HepG2 (cell line): ENCODE measurements around the gene TXNL4A. TPM values are rescaled to one million over a fixed set of nuclear protein-coding genes. Genes with fewer than 3 reads are reported as not detected.

Experiments used
- KAT7 ChIP-seq: IDR thresholded peaks from 2 replicates; pipeline ENCODE4 v1.6.1; 2018; ENCODE audit warnings: borderline replicate concordance, missing compliant biosample characterization
- KLF9 ChIP-seq: IDR thresholded peaks from 2 replicates; pipeline ENCODE4 v1.6.1; 2016; ENCODE audit warnings: low read depth
- KMT2A ChIP-seq: sonication (generic); formaldehyde crosslinking; IDR thresholded peaks from 2 replicates; pipeline ENCODE4 v1.4.0; 2020; ENCODE audit warnings: missing genetic modification reagents
- MEIS1 ChIP-seq: sonication (generic); formaldehyde crosslinking; IDR thresholded peaks from 2 replicates; pipeline ENCODE4 v1.9.0; 2021; ENCODE audit warnings: mild to moderate bottlenecking, missing genetic modification reagents, moderate library complexity, borderline replicate concordance
- MXD4 ChIP-seq: IDR thresholded peaks from 2 replicates; pipeline ENCODE4 v1.6.1; 2016; ENCODE audit warnings: mild to moderate bottlenecking, missing biosample characterization, missing genetic modification reagents
- NR2F2 ChIP-seq: IDR thresholded peaks from 2 replicates; pipeline ENCODE4 v1.6.1; 2012; ENCODE audit warnings: low read depth, inconsistent platforms, borderline replicate concordance
- ZNF333 ChIP-seq: sonication (generic); formaldehyde crosslinking; IDR thresholded peaks from 2 replicates; pipeline ENCODE4 v1.4.0; 2020; ENCODE audit warnings: mild to moderate bottlenecking, missing genetic modification reagents, borderline replicate concordance
- ZNF451 ChIP-seq: sonication (generic); formaldehyde crosslinking; IDR thresholded peaks from 2 replicates; pipeline ENCODE4 v1.5.0; 2020; ENCODE audit warnings: mild to moderate bottlenecking, missing genetic modification reagents
- ZNF569 ChIP-seq: sonication (generic); formaldehyde crosslinking; IDR thresholded peaks from 2 replicates; pipeline ENCODE4 v1.5.0; 2020; ENCODE audit warnings: mild to moderate bottlenecking, missing genetic modification reagents, moderate library complexity, borderline replicate concordance
- ZNF652 ChIP-seq: IDR thresholded peaks from 2 replicates; pipeline ENCODE4 v1.6.1; 2016; ENCODE audit warnings: low read depth, borderline replicate concordance
- ZNF776 ChIP-seq: sonication (generic); formaldehyde crosslinking; IDR thresholded peaks from 2 replicates; pipeline ENCODE4 v1.4.0; 2020; ENCODE audit warnings: mild to moderate bottlenecking, missing genetic modification reagents
- polyA plus RNA-seq, 8 experiments: library from polyadenylated mRNA; depleted of rRNA in 3 of 8; stranded (reverse) in 7 of 8; unstranded in 1 of 8; fragments of >200 nt; fragmentation: Illumina TruSeq in 4 of 8; extraction: Trizol in 4 of 8; gene quantifications; 2 replicates each; pipeline versions ENCODE4 v1.2.1 to v1.2.3, GENCODE V29; 2011 to 2016; ENCODE audit warnings: low read depth in 4 of 8, missing spikeins in 1 of 8, mixed read lengths in 1 of 8; ENCODE audit not compliant: insufficient read depth in 1 of 8
- total RNA-seq, 5 experiments: library from RNA; depleted of rRNA; stranded (reverse); fragments of >200 nt; fragmentation: Illumina TruSeq; extraction: Trizol; gene quantifications; 2 replicates each; pipeline ENCODE4 v1.2.3, GENCODE V29; 2016; ENCODE audit warnings: low read depth in 1 of 5
- TF ChIP-seq, protein P1 (sequence below): sonication (generic); formaldehyde crosslinking; IDR thresholded peaks from 2 replicates; pipeline ENCODE4 v1.8.0; 2022; ENCODE audit warnings: mild to moderate bottlenecking, missing genetic modification reagents; ENCODE audit not compliant: insufficient replicate concordance
- TF ChIP-seq, protein P2 (sequence below): IDR thresholded peaks from 2 replicates; pipeline ENCODE4 v1.6.1; 2016
- TF ChIP-seq, protein P3 (sequence below): IDR thresholded peaks from 2 replicates; pipeline ENCODE4 v1.4.0; 2020; ENCODE audit warnings: mild to moderate bottlenecking, missing genetic modification reagents
- TF ChIP-seq, protein P4 (sequence below): sonication (generic); formaldehyde crosslinking; IDR thresholded peaks from 2 replicates; pipeline ENCODE4 v1.4.0; 2020; ENCODE audit warnings: missing genetic modification reagents, mild to moderate bottlenecking, borderline replicate concordance
- TF ChIP-seq, protein P5 (sequence below): sonication (generic); formaldehyde crosslinking; conservative IDR thresholded peaks from 2 replicates; pipeline ENCODE4 v1.4.0; 2020; ENCODE audit warnings: missing genetic modification reagents

Gene TXNL4A
- total and polyA plus RNA-seq, 2 of the 13 experiments (the other 11 are each of a cell fraction or from before 2014, with no cell fraction given): 172 to 202 TPM

DNA sequence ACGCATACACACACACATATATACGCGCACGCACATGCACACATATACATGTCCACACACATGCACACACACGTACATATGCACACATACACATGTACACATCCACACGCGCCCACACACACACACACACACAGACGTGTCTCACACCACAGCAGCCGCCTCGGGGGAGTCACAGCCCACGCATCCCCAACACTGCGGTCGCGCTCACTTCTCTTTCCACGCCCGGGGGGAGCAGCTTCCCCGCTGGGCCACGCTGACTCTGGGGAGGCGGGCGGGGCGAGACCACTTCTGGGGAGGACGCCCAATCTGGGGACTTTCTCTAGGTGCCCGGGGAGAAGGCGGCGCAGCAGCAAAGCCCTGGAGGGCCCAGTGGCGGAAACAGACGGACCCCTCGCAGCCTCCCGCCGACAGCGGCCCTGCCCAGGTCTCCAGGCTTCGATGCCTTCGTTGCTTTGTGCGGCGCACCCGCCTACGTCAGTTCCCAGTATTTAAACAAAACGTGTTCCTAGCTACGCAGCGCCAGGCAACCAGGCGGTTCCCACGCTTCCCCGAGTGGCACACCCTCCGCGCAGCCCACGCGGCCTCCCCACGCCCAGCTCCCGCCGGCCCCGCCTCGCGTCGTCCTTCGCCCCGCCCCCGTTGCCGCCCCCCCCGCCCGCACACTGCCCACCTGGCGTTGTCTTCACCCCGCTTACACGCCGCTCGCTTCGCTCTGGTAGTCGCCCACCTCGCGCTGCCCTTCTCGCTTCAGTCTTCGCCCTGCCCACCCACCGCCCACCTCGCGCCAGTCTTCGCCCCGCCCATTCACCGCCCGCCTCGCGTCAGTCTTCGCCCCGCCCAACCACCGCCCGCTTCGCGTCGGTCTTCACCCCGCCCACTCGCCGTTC is 45.1 kb upstream of the TXNL4A start (continued):
- TF ChIP-seq, protein P1, sequence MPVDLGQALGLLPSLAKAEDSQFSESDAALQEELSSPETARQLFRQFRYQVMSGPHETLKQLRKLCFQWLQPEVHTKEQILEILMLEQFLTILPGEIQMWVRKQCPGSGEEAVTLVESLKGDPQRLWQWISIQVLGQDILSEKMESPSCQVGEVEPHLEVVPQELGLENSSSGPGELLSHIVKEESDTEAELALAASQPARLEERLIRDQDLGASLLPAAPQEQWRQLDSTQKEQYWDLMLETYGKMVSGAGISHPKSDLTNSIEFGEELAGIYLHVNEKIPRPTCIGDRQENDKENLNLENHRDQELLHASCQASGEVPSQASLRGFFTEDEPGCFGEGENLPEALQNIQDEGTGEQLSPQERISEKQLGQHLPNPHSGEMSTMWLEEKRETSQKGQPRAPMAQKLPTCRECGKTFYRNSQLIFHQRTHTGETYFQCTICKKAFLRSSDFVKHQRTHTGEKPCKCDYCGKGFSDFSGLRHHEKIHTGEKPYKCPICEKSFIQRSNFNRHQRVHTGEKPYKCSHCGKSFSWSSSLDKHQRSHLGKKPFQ (CRISPR knock-in tag): no peak
- no peak for TF ChIP-seq ZNF333
- peak; percentile 55; the same call in 1 of the 2 replicates for TF ChIP-seq KMT2A (CRISPR knock-in tag)
- TF ChIP-seq NR2F2: no peak
- no peak for TF ChIP-seq ZNF776 (CRISPR knock-in tag)
- TF ChIP-seq MXD4 (CRISPR knock-in tag): peak; percentile 74; the same call in 1 of the 2 replicates
- TF ChIP-seq ZNF451 (CRISPR knock-in tag): no peak
- no peak for TF ChIP-seq ZNF652 (CRISPR knock-in tag)
- TF ChIP-seq, protein P2, sequence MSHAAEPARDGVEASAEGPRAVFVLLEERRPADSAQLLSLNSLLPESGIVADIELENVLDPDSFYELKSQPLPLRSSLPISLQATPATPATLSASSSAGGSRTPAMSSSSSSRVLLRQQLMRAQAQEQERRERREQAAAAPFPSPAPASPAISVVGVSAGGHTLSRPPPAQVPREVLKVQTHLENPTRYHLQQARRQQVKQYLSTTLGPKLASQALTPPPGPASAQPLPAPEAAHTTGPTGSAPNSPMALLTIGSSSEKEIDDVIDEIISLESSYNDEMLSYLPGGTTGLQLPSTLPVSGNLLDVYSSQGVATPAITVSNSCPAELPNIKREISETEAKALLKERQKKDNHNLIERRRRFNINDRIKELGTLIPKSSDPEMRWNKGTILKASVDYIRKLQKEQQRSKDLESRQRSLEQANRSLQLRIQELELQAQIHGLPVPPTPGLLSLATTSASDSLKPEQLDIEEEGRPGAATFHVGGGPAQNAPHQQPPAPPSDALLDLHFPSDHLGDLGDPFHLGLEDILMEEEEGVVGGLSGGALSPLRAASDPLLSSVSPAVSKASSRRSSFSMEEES (CRISPR knock-in tag): 0 out of 2 replicates have a peak, but pooled peaks have one; percentile 13
- no peak for TF ChIP-seq KAT7 (CRISPR knock-in tag)
- TF ChIP-seq KLF9: no peak
- TF ChIP-seq, protein P3, sequence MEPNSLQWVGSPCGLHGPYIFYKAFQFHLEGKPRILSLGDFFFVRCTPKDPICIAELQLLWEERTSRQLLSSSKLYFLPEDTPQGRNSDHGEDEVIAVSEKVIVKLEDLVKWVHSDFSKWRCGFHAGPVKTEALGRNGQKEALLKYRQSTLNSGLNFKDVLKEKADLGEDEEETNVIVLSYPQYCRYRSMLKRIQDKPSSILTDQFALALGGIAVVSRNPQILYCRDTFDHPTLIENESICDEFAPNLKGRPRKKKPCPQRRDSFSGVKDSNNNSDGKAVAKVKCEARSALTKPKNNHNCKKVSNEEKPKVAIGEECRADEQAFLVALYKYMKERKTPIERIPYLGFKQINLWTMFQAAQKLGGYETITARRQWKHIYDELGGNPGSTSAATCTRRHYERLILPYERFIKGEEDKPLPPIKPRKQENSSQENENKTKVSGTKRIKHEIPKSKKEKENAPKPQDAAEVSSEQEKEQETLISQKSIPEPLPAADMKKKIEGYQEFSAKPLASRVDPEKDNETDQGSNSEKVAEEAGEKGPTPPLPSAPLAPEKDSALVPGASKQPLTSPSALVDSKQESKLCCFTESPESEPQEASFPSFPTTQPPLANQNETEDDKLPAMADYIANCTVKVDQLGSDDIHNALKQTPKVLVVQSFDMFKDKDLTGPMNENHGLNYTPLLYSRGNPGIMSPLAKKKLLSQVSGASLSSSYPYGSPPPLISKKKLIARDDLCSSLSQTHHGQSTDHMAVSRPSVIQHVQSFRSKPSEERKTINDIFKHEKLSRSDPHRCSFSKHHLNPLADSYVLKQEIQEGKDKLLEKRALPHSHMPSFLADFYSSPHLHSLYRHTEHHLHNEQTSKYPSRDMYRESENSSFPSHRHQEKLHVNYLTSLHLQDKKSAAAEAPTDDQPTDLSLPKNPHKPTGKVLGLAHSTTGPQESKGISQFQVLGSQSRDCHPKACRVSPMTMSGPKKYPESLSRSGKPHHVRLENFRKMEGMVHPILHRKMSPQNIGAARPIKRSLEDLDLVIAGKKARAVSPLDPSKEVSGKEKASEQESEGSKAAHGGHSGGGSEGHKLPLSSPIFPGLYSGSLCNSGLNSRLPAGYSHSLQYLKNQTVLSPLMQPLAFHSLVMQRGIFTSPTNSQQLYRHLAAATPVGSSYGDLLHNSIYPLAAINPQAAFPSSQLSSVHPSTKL: no peak
- TF ChIP-seq, protein P4, sequence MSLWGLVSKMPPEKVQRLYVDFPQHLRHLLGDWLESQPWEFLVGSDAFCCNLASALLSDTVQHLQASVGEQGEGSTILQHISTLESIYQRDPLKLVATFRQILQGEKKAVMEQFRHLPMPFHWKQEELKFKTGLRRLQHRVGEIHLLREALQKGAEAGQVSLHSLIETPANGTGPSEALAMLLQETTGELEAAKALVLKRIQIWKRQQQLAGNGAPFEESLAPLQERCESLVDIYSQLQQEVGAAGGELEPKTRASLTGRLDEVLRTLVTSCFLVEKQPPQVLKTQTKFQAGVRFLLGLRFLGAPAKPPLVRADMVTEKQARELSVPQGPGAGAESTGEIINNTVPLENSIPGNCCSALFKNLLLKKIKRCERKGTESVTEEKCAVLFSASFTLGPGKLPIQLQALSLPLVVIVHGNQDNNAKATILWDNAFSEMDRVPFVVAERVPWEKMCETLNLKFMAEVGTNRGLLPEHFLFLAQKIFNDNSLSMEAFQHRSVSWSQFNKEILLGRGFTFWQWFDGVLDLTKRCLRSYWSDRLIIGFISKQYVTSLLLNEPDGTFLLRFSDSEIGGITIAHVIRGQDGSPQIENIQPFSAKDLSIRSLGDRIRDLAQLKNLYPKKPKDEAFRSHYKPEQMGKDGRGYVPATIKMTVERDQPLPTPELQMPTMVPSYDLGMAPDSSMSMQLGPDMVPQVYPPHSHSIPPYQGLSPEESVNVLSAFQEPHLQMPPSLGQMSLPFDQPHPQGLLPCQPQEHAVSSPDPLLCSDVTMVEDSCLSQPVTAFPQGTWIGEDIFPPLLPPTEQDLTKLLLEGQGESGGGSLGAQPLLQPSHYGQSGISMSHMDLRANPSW (CRISPR knock-in tag): no peak
- no peak for TF ChIP-seq ZNF569 (CRISPR knock-in tag)
- TF ChIP-seq, protein P5, sequence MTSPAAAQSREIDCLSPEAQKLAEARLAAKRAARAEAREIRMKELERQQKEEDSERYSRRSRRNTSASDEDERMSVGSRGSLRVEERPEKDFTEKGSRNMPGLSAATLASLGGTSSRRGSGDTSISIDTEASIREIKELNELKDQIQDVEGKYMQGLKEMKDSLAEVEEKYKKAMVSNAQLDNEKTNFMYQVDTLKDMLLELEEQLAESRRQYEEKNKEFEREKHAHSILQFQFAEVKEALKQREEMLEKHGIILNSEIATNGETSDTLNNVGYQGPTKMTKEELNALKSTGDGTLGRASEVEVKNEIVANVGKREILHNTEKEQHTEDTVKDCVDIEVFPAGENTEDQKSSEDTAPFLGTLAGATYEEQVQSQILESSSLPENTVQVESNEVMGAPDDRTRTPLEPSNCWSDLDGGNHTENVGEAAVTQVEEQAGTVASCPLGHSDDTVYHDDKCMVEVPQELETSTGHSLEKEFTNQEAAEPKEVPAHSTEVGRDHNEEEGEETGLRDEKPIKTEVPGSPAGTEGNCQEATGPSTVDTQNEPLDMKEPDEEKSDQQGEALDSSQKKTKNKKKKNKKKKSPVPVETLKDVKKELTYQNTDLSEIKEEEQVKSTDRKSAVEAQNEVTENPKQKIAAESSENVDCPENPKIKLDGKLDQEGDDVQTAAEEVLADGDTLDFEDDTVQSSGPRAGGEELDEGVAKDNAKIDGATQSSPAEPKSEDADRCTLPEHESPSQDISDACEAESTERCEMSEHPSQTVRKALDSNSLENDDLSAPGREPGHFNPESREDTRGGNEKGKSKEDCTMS (CRISPR knock-in tag): no peak
- no peak for TF ChIP-seq MEIS1 (CRISPR knock-in tag)
